Lower leg skin (tissue), 4 donors: ENCODE data around the gene SDK2. TPM values are rescaled to one million over a fixed set of nuclear protein-coding genes. Genes with fewer than 3 reads are reported as not detected.

Source experiments
- DNase-seq, 2 donors: peaks; one replicate each; pipeline ENCODE4 v3.0.0-alpha.2; 2019; ENCODE audit warnings: low spot score in 2 of 2
- H3K4me3 ChIP-seq: fragments of 200-600 bp; sonication (generic); 2 replicates; pipeline ENCODE4 v1.5.1; 2017; ENCODE audit warnings: mild to moderate bottlenecking, low read depth; ENCODE audit not compliant: poor library complexity, severe bottlenecking
- POLR2A ChIP-seq, 2 donors: fragments of 450-650 bp; IDR thresholded peaks; one replicate each; pipeline ENCODE4 v1.6.1; 2016 to 2017; ENCODE audit warnings: antibody characterized with exemption in 2 of 2, mild to moderate bottlenecking in 1 of 2, moderate library complexity in 1 of 2
- WGBS, 2 donors: methylation state at CpG; one replicate each; pipeline ENCODE4 v1.1.5; 2018; 5-methylcytosine and 5-hydroxymethylcytosine counted together
- intact Hi-C: fragments of 100-400 bp; cut with DNase I; formaldehyde crosslinking; loops from one replicate; pipeline ENCODE4 v1.15.0; 2023; ENCODE audit warnings: low total_unique reads
- total RNA-seq, 4 donors: library from RNA; depleted of rRNA; stranded (reverse); fragments of >200 nt; gene quantifications; one replicate each; pipeline ENCODE4 v1.1.0, GENCODE V29; 2016
- TF ChIP-seq, protein P1 (sequence below), 3 donors: fragments of 450-650 bp; IDR thresholded peaks; one replicate each; pipeline ENCODE4 v1.5.1; 2016; ENCODE audit warnings: antibody characterized with exemption in 3 of 3, mild to moderate bottlenecking in 3 of 3, moderate library complexity in 2 of 3

SDK2 gene
- total RNA-seq, 4 donors from 2014 or later = 1.5 to 4.4 (median 1.6) TPM

- TF ChIP-seq, protein P1, sequence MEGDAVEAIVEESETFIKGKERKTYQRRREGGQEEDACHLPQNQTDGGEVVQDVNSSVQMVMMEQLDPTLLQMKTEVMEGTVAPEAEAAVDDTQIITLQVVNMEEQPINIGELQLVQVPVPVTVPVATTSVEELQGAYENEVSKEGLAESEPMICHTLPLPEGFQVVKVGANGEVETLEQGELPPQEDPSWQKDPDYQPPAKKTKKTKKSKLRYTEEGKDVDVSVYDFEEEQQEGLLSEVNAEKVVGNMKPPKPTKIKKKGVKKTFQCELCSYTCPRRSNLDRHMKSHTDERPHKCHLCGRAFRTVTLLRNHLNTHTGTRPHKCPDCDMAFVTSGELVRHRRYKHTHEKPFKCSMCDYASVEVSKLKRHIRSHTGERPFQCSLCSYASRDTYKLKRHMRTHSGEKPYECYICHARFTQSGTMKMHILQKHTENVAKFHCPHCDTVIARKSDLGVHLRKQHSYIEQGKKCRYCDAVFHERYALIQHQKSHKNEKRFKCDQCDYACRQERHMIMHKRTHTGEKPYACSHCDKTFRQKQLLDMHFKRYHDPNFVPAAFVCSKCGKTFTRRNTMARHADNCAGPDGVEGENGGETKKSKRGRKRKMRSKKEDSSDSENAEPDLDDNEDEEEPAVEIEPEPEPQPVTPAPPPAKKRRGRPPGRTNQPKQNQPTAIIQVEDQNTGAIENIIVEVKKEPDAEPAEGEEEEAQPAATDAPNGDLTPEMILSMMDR (IDR thresholded peaks at IDR 0.05) = no peak
- TF ChIP-seq POLR2A (IDR thresholded peaks at IDR 0.05) = no peak
- no peak for DNase-seq
- WGBS, 2 donors = 91 to 94% methylated on average over 18 of the region's 18 CpGs
- intact Hi-C loops = no loop called here
- no peak overlapping the region for H3K4me3 ChIP-seq
Measured at GRCh38 chr17:73400915-73401545, 243.2 kb downstream of the SDK2 start.

DNA sequence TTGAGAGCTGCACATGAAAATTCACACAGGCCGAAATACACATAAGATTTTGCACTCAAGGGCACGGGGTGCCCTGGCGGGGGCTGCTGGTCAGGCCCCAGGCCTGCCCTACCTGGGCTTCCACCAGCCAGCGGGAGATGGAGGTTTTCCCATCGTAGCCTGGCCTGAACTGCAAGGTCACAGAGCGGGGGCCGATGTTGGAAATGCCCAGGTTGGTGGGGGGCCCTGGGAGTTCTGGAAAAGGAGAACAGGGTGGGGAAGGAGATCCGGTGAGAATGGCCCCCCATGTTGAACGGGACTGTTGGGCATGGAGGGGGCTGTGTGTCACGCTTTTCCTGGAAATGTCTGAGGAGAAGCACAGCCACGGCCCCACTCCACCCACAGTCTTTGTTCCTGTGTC lies 245.2 kb downstream of the SDK2 start:
- no peak overlapping the region for H3K4me3 ChIP-seq
- WGBS, 2 donors = 78 to 83% methylated on average over 11 of the region's 11 CpGs
- TF ChIP-seq POLR2A (IDR thresholded peaks at IDR 0.05) = no peak
- intact Hi-C loops = no loop called here
- no peak for DNase-seq

DNA sequence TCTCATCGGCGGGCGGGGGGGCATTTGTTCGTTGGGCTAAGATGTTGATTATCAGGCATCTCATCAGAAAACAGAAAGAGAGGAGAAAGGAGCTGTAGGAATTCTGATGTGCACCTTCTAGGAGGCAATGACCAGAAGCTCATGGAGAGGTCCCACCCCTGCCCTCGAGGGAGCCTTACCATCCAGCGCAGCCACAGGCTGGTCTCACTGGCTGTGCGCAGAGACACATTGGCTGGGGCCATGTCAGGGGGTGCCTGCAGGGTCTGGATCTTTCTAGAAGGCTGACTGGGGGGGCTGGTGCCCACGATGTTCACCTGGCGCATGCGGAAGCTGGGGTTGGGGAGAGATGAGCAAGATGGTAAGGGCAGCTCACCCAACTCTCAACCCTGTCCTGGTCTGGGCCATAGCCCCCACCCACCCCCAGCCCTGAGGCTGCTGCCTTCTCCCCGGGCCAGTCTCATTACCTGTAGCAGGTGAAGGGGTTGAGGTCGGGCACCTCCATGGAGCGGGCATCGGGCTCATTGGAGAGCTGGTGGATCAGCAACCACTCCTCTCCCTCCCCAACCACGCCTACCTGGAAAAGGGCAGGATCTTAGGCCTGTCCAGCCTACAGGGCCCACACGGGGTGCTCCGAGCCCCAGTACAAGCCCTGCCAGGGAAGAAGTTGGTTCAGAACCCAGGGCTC lies 246.2 kb downstream of the SDK2 start:
- intact Hi-C loops = no loop called here
- TF ChIP-seq POLR2A (IDR thresholded peaks at IDR 0.05) = no peak
- TF ChIP-seq, protein P1 (IDR thresholded peaks at IDR 0.05) = no peak
- 91 to 93% methylated on average over 10 to 14 of the region's 17 CpGs for WGBS, 2 donors
- H3K4me3 ChIP-seq = no peak overlapping the region
- DNase-seq = no peak

DNA sequence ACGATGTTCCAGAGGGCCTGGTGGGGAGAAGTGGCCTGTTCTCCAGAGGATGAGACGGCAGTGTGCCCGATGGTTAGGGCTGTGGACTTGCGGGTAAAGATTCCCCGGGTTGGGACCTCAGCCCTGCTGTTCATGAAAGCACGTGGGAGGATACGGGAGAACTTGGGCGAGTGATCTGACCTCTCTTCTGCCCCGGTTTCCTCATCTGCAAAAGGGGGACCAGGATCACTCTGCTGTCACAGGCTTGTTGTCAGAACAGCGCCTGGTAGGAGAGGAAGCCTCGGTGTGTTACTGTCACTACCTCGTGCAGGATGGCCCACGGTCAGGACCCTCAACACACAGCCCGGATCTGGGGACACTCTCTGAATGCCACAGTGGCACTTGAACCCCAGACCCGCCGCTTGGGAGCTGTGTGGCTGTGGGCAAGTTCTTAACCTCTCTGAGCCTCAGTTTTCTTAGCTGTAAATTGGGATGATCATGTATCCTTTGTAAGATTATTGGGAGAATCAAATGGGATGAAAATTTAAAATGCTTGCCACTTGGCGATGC lies 246.9 kb downstream of the SDK2 start:
- WGBS, 2 donors = 89 to 90% methylated on average over 17 of the region's 17 CpGs
- intact Hi-C loops = no loop called here
- TF ChIP-seq, protein P1 (IDR thresholded peaks at IDR 0.05) = no peak
- no peak for TF ChIP-seq POLR2A (IDR thresholded peaks at IDR 0.05)
- no peak for DNase-seq
- H3K4me3 ChIP-seq = no peak overlapping the region

GRCh38 chr17:73396431-73397277 lies 247.6 kb downstream of the SDK2 start:
- TF ChIP-seq POLR2A (IDR thresholded peaks at IDR 0.05) = no peak
- TF ChIP-seq, protein P1 (IDR thresholded peaks at IDR 0.05) = no peak
- no peak for DNase-seq
- intact Hi-C loops = no loop called here
- 86 to 91% methylated on average over 20 to 21 of the region's 21 CpGs for WGBS, 2 donors
- no peak overlapping the region for H3K4me3 ChIP-seq
